ENCODE data around the gene SERPINE1. TPM values are rescaled to one million over a fixed set of nuclear protein-coding genes. Genes with fewer than 3 reads are reported as not detected.

The SERPINE1 gene
- total and polyA plus RNA-seq, 2 of the 13 experiments (the other 11 are each of a cell fraction or from before 2014, with no cell fraction given) = 21.2 to 1,576 TPM

DNA sequence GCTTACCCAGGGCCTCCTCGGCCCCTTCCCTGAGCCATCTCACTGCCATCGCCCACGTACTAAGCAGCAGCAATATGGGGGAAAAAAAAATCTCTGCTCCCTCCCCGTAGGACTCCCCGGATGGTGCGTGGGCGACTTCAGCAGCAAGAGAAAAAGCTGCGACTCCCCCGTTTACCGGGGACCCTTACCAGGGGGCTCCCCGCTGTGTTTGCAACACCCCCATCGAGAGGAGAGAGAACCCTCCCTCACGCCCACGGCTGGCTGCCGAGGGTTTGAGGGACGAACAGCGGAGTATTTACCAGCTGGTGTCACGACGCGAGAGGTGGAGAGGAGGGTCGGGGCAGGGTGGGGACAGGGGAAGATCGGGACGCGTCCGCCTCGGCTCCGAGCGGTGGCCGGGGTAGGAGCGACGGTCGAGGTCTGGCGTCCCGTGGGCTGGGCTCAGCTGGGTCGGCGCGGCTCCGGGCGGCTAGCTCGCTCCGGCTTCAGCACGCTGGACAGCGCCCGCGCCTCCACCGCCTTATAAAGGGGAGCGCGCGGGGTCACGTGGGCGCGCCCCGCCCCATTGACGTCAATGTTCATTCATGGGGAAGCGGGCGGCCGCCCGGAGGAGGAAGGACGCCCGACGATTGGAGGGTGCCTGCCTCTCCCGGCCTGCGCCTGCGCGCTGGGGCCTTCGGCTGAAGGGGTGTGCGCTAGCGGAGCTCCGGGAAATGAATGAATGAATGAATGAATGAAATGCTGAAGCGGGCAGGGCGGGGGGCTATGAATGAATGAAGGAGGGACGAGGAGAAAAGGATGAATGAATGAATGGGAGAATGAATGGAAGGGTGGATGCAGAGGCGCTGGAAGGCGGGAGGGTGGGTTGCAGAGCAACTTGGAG is 38.4 kb downstream of the SERPINE1 start, which contains the start of gene VGF (continued):
- TF ChIP-seq RBM39 (IDR thresholded peaks at IDR 0.05; ENCODE audit: low read depth, low read length, poor library complexity, severe bottlenecking) (no peak), ZFP62 (CRISPR knock-in tag; IDR thresholded peaks at IDR 0.05) (no peak), ZNF317 (CRISPR knock-in tag; IDR thresholded peaks at IDR 0.05) (peak; percentile 94), SYNCRIP (IDR thresholded peaks at IDR 0.05; ENCODE audit: insufficient read depth, low read depth, low read length) (no peak), NR2F2 (IDR thresholded peaks at IDR 0.05; ENCODE audit: borderline replicate concordance, low read depth) (no peak), SNAI1 (CRISPR knock-in tag; IDR thresholded peaks at IDR 0.05; ENCODE audit: borderline replicate concordance) (peak; percentile 99), ELK4 (CRISPR knock-in tag; IDR thresholded peaks at IDR 0.05; ENCODE audit: borderline replicate concordance) (peak; percentile 81; the same call in 1 of the 2 replicates), HHEX (CRISPR knock-in tag; IDR thresholded peaks at IDR 0.05) (0 out of 2 replicates have a peak, but pooled peaks have one; percentile 19), FOSL1 (CRISPR knock-in tag; IDR thresholded peaks at IDR 0.05; ENCODE audit: borderline replicate concordance) (peak; percentile 61; the same call in 1 of the 2 replicates), ELF4 (CRISPR knock-in tag; IDR thresholded peaks at IDR 0.05; ENCODE audit: borderline replicate concordance) (peak; percentile 74; the same call in 1 of the 2 replicates), ARID2 (CRISPR knock-in tag; IDR thresholded peaks at IDR 0.05; ENCODE audit: borderline replicate concordance) (peak; percentile 96), ZNF772 (CRISPR knock-in tag; IDR thresholded peaks at IDR 0.05) (peak; percentile 99), ARID4A (CRISPR knock-in tag; IDR thresholded peaks at IDR 0.05; ENCODE audit: borderline replicate concordance) (peak; percentile 97), ZBTB8A (CRISPR knock-in tag; IDR thresholded peaks at IDR 0.05; ENCODE audit: borderline replicate concordance, low read depth) (peak; percentile 37; the same call in 1 of the 2 replicates)
- TF ChIP-seq, protein P1, sequence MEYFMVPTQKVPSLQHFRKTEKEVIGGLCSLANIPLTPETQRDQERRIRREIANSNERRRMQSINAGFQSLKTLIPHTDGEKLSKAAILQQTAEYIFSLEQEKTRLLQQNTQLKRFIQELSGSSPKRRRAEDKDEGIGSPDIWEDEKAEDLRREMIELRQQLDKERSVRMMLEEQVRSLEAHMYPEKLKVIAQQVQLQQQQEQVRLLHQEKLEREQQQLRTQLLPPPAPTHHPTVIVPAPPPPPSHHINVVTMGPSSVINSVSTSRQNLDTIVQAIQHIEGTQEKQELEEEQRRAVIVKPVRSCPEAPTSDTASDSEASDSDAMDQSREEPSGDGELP (IDR thresholded peaks at IDR 0.05; ENCODE audit: borderline replicate concordance, low read depth) = peak; percentile 70; the same call in 1 of the 2 replicates
- TF ChIP-seq, protein P2, sequence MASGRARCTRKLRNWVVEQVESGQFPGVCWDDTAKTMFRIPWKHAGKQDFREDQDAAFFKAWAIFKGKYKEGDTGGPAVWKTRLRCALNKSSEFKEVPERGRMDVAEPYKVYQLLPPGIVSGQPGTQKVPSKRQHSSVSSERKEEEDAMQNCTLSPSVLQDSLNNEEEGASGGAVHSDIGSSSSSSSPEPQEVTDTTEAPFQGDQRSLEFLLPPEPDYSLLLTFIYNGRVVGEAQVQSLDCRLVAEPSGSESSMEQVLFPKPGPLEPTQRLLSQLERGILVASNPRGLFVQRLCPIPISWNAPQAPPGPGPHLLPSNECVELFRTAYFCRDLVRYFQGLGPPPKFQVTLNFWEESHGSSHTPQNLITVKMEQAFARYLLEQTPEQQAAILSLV (CRISPR knock-in tag; IDR thresholded peaks at IDR 0.05; ENCODE audit: borderline replicate concordance) = peak; percentile 100
- TF ChIP-seq, protein P3, sequence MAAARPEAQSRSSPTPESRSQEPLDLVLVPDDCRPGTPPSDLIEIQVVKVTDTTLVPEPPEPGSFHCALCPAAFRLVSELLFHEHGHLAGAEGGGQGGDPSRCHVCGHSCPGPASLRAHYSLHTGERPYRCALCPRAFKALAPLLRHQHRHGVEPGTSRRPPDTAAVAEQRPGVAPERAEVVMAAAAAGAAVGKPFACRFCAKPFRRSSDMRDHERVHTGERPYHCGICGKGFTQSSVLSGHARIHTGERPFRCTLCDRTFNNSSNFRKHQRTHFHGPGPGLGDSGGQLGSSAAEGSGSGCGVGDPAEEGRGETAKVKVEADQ (CRISPR knock-in tag; IDR thresholded peaks at IDR 0.05; ENCODE audit: borderline replicate concordance) = peak; percentile 99

All from HepG2 (cell line).